Measurements from ENCODE around the gene DHDDS.

DNA sequence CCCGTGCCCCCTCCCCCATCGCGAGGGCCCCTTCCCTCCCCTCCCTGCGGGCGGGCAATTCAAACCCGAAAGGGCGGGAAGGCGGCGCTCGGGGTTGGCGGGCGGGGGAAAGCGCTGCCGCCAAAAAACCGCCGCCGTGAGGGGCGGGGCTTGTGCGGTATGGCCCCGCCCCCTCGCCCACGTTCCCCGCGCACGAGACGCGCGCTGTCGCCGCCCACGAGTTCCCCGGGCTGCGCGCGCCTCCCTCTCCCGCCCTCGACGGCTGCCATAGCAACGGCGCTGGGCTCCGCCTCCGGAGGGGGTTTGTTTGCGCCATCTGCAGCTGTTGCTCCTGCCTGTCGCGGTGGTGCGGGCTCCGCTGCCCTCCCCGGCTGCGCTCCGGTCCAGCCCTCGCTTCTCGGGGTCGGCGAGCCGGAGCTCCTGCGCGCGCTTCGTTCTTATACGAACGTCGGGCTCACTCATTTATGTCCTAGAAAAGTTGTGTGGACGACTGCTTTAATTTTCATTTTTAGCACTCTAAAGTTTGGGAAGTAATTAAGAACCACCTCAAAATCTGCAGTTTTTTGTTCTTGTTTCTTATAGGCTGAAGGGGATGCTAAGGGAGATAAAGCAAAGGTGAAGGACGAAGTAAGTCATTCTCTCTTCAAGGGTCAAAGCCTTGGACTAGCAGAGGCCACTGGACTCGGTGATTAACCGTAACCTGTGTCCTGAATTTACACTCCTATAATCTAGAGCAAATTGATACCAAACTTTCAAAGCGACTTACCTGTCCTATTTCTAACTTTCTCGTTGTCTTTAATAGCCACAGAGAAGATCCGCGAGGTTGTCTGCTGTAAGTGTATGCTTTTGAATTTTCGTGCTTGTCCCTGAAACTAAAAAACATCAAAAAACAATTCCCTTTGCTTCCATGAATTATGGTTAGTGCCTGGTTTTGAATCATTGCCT lies 41.1 kb downstream of the DHDDS start:
- TF ChIP-seq POLR2A (IDR thresholded peaks at IDR 0.05; ENCODE audit: extremely low read depth, insufficient read length) (no peak), MYC (IDR thresholded peaks at IDR 0.05; ENCODE audit: low read depth, low read length) (peak; percentile 85)
- TF ChIP-seq, protein P1, sequence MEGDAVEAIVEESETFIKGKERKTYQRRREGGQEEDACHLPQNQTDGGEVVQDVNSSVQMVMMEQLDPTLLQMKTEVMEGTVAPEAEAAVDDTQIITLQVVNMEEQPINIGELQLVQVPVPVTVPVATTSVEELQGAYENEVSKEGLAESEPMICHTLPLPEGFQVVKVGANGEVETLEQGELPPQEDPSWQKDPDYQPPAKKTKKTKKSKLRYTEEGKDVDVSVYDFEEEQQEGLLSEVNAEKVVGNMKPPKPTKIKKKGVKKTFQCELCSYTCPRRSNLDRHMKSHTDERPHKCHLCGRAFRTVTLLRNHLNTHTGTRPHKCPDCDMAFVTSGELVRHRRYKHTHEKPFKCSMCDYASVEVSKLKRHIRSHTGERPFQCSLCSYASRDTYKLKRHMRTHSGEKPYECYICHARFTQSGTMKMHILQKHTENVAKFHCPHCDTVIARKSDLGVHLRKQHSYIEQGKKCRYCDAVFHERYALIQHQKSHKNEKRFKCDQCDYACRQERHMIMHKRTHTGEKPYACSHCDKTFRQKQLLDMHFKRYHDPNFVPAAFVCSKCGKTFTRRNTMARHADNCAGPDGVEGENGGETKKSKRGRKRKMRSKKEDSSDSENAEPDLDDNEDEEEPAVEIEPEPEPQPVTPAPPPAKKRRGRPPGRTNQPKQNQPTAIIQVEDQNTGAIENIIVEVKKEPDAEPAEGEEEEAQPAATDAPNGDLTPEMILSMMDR (IDR thresholded peaks at IDR 0.05; ENCODE audit: low read depth, low read length) = no peak
- TF ChIP-seq, protein P2, sequence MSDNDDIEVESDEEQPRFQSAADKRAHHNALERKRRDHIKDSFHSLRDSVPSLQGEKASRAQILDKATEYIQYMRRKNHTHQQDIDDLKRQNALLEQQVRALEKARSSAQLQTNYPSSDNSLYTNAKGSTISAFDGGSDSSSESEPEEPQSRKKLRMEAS (IDR thresholded peaks at IDR 0.05; ENCODE audit: low read depth, low read length) = peak; percentile 82

Measured in NB4 (cell line).